GM19438 (cell line): Measurements from ENCODE around the gene GABBR2.

Experiments used
- ATAC-seq: cut with Tn5 transposase; IDR thresholded peaks from one replicate; pipeline ENCODE4 v1.9.1; 2021; ENCODE audit warnings: low read depth; ENCODE audit not compliant: unreplicated experiment

Gene GABBR2

DNA sequence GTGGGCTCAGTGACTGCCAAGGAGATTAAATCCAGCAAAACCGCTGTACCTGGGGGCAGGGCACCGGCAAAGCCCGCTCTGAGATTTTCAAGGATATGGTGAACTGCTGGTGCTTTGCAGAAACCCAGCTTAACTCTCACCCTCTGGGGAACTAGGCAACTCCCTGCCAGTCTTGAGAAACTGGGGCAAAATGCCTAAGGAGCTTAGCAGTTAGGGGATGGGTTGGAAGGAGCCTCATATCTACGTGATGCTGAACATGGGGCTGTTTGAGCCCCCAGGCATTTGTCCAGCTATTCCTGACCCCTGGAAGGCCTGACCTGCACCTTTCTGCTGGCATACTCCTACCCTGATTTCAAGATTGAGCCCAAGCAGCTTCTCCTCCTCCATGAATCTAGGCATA, 344.6 kb downstream of the GABBR2 start:
- ATAC-seq, result no peak

DNA sequence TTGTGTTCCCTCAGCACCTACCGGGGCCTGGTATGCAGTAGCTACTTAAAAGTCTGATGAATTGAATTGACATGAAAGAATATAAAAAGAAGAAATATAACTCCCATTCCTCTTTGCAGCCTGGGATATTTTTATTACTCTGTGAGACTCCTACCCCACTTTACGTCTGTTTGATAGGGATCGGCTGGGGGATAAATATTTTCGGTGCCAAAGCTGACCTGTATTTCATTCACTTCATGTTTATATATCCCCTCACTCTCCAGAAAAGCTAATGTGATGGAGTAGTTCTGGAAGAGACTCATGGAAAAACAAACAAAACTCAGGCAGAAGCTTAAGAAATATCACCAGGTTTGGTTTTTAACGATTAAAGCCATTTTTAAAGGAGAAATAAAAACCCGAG, 345.1 kb downstream of the GABBR2 start:
- ATAC-seq, result no peak

DNA sequence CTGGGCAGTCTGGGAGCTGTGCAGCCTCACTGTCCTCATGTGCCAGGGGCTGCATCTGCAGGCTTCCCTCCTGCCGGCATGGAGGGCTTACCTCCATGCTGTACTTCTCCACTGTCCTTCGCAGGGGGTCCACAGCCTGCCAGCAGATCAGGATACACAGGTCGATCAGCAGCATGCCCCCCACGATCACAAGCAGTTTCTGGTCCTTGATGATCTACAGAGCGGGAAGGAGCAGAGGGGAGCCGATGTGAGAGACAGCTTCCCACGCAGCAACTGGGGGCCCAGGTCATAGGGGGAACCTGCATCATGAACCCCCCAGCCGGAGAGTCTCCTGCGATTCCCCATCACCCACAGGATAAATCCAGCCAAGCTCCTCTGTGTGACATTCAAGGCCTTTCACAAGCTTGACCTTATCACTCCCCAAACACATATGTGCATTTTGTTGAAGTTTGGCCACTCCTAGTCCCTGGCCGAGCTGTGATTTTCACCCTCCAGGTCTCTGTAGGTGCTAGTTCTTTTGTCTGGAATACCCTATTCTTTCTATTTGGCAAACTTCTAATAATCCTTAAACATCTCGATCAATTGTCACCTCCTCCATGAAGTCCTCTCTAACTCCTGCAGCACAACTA, 346.0 kb downstream of the GABBR2 start:
- ATAC-seq, result no peak

DNA sequence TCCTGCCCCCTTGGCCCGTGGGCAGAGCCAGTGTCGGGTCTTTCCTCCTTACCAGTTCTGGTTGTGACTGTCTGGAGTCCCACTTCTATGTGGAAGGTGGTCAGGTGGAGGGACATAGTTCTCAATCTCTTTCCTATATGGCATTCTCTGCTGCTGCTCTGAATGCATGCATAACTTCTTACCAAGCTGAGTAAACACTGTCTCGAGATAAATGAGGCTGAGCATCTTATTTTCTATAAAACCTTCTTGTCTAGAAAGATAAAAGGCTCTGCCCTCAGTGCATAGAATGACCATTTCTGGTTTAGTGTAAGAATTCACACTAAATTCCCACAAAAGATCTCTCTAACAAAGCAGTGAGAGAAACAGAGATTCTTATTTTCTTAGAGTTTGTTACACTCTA, 347.1 kb downstream of the GABBR2 start:
- ATAC-seq, result no peak

DNA sequence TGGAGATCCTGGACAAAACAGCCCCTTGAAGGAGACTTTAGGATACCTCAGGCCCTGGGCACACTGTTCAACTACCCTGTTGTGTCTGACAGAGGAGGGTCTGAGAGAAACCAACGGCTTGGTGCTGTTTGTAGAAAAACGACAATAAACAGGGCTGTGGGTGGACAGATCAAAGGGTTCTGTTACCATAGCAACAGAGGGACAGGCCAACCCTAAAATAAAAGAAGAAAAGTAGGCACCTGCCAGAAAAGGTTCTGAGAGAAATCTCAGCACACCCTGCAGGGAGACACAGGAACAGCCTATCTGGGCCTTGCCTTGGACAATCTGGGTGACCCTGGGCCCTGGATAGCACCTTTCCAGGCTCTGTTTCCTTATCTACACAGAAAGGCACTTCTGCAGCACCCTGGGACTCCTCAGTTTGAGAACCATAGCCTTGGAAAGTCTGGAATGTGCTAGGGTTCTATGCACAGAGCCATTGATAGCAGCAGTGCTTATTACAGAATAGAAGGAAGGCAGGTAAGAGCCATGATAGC, 348.5 kb downstream of the GABBR2 start:
- no peak for ATAC-seq

DNA sequence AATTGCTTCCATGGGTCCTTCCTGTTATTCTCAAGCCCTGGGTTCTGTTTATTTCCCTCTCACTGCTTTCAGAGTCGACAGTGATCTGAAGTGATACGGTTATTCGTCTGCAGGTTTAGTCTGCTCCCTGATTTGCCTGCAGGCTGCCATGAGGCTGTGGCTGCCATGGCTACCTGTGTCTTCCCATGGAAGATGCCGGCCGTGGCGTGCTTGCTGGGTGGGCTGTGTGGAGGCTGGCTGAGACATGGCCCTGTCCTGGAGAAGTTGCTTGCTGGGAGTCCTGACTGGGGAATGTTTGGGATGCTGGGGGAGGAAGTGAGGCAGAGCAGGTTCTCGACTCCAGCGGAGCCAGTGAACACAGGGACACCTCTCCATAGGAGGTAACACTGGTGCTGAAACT, 349.2 kb downstream of the GABBR2 start:
- no peak for ATAC-seq

DNA sequence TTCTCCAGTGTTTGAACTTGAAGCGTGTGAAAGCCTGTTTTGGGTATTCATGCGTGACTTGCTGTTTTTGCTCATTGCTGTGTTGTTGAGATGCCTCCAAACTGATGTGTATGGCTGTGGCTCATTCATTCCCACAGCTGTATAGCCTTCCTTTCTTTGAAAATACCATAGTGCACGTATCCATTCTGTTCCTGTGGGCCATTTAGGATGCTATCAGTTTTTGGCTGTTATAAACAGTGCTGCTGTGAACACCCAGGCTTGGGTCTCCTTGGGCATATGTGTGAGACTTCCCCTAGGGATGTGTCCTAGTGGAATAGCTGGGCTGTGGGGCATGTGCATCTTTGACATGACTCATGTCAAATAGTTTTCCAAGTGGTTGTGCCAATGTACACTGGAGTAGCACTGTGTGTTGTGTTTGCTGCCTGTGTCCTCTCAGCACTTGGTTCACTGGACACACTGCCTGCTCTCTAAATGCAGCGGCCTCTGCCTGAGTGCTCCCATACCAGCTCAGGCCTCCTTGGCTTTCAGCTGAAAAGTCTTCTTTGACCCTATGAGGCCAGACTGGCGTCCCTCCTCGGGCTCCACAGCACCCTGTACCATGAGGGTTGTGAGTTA, 350.7 kb downstream of the GABBR2 start:
- no peak for ATAC-seq

DNA sequence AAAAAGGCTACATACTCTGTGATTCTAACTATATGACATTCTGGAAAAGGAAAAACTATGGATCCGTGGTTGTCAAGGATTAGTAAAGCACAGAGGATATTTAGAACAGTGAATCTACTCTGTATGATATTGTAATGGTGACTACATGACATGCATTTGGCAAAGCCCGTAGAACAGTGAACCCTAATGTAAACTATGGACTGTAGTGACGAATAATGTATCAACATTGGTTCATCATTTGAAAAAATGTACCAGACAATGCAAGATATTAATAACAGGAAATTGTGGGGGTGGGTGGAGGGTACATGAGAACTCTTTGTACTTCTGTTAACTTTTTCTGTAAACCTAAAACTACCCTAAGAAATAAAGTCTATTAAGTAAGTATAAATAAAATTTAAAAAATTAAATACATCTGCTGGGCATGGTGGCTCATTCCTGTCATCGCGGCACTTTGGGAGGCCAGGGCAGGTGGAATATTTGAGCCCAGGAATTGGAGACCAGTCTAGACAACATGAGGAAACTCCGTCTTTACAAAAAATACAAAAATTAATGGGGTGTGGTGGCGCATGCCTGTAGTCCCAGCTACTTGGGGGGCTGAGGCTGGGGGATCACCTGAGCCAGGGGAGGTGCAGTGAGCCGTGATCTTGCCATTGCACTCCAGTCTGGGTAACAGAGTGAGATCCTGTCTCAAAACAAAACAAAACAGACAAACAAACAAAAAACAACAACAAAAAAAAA, 351.6 kb downstream of the GABBR2 start:
- ATAC-seq, result no peak

DNA sequence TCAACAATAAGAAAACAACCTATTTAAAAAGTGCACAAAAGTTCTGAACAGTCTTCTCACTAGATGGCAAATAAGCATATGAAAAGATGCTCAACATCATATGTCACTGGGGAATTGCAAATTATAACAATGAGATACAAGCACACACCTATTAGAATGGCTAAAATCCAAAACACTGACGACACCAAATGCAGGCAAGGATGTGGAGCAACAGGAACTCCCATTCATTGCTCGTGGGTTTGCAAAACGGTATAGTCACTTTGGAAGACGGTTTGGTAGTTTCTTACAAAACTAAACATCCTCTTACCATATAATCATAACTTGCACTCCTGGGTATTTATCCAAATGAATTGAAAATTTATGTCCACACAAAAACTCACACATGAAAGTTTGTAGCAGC, 352.4 kb downstream of the GABBR2 start:
- no peak for ATAC-seq

DNA sequence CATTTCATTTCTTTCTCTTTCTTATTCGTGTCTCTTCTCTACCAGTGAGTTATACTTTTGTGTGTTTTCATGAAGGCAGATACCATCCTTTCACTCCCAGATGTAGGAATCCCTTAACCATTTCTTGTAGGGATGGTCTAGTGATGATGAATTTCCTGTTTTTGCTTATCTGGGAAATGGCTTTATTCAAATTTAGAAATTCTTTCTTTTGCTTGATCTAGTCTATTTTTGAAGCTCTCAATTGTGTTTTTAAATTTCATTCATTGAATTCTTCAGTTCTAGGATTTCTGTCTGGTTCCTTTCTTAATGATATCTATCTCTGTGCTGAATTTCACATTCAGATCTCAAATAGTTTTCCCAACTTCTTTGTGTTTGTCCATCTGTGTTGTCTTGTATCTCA, 357.4 kb downstream of the GABBR2 start:
- ATAC-seq, result no peak

DNA sequence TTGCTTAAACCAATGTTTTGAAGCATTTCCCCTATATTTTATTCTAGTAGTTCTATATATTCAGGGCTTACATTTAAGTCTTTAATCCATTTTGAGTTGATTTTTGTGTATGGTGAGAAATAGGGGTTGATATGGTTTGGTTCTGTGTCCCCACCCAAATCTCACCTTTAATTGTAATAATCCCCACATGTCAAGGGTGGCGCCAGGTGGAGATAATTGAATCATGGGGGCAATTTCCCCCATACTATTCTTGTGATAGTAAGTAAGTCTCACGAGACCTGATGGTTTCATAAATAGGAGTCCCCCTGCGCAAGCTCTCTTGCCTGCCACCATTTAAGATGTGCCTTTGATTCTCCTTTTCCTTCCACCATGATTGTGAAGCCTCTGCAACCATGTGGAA, 361.1 kb downstream of the GABBR2 start:
- ATAC-seq, result no peak

DNA sequence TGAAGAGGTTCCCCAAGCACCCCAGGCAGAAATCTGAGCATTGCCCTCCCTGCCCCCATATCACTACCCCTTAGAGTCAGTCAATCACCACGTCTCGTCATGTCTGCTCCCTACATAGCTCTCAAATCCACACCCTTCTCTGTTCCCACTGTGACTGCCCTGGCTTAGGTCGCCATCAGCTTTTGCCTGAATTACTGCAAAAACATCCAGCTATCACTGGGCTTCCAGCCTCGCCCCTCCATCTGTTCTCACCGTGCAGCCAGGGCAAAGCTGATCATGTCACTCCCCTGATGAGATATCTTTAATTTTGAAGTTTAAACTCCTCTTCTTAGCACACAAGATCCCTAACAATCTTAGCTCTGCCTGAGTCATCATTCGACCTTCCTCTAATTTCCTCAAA, 363.7 kb downstream of the GABBR2 start:
- no peak for ATAC-seq

DNA sequence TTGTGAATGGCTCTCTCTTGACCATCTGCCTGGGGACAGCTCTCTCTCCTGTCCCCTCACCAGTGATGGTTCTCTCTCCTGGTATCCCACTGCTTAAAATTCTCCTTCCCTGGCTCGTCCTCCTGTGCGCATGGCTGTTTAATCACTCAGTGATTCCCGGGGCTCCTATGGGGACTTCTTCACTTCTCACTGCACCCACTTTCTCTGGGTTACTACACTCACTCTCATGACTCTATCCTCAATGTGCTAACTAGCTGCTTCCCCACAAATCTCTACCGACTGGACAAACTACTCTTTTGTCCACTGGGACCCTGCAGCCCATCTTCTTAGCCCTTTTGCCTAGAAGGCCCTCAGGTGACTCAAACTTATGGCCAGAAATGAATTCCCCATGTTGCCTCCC, 364.2 kb downstream of the GABBR2 start:
- no peak for ATAC-seq

DNA sequence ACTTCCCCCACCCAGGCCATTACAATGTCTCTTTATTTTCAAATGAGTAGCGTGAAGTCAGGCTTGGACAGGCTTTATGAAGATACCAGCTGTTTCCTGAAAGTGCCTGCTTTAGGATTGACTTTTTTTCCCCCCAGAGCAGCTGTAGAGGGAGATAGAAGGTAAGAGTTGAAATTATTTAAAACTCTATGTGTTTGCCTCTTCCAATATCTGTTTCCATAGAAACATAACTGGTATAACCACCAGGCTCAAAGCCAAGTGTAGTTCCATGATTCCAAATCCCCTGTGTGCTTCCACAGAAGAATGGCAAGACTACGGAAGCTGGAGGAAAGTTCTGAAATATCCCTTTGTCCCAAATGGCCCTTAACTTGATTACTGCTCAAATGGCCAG, 365.9 kb downstream of the GABBR2 start:
- ATAC-seq, result no peak

DNA sequence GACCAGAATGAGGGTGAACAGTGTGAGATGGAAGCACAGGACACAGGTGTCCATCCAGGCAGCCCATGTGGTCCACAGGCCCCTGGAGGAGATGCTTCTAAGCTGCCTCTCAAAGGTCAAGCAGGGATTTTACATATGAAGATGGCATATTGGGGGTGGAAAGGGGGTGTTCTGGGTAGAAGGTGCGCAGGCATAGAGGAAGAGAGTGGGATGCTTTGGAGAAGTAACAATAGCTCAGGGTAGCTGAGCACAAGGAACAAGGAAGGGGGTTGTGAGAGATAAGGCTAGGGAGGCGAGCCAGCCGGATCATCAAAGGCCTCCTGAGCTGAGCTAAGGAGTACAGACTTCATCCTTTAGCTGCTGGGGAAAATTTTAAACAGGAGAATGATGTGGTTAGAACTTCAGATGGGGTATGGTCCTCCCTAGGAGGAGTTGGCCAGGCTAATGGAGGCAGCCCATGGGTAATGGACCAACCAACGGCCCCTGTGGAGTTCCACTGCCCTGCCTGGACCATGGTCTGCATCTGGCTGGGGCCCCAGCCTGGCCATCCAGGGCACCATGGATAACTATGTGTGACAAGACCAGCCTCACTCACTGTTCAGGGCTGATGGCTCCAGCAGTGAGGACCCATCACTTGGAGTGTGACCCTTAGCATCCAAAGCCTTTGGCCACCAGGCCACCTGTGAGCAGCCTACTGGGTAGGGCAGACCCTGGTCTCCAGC, 366.5 kb downstream of the GABBR2 start:
- no peak for ATAC-seq

DNA sequence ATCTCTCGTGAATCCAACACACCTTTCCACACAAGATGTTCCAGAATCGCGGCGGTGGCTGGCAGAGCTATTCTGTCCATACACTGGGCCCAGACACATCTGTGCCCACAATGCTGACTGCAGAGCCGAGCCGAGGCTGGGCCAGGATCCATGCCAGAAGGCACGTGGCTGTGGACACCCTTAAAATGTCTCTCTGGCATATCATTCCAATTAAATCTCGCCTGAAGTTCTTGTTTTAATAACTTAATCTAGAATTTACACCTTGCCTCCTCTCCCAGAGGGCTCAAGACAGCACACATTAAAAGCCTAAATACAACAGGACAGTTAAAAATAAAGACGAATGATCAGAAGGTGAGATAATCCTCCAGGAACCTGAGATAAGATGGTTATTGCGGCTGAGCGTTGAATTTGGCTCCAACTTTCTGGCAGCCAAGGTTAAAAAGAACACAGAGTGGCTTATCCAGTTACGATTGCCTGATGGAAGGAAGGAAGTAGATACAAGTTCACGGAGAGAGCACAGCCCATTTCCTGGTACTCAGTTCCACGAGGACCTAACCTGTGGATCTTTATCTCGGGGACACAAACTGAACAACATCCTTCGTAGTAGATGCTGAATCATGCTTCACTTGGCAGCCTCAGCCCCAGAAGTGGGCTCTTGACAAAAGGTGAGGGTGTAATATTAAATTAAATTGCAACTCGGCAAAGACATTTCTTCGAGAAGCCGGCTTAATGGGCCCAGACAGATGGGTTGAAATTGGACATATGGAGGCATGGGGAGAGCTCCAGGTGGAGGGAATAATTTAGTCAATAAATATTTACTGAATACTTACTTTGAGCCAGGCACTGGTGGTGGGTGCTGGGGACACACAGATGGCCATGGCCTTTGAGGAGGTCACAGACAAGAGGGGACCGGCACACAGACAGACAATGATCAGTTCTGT, 367.3 kb downstream of the GABBR2 start:
- ATAC-seq, result no peak

DNA sequence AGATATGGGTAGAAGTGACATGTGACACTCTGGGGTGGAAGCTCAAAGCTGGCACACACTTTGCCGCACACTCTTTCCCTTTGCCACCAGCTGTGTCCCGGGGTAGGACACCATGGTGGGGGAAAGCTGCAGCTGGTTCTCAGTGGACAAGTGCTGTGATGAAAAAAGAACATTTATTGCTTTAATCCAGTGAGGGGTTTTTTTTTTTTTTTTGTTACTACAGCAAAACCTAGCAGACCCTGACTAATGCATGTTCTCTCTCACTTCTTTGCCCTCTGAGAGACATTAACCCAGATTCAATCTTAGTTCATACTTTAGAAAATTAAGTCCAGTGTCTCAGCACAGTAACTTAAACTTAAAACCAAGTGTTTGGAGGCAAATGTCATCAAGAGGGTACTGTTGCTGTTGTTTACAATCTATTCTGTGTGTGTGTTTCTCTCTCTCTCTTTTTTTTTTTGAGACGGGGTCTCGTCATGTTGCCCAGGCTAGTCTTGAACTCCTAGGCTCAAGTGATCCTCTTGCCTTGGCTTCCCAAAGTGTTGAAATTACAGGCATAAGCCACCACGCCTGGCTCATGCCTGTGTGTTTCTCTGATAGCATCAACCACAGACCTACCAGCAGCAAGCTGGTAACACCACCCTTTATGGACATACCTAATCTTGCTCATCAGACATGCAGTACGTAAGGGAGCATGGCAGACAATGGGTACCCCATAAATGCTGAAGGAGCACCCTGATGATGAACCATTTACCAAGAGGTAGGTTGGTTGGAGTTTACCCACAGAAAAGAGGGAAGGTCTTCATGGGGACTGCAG, 368.5 kb downstream of the GABBR2 start:
- no peak for ATAC-seq

DNA sequence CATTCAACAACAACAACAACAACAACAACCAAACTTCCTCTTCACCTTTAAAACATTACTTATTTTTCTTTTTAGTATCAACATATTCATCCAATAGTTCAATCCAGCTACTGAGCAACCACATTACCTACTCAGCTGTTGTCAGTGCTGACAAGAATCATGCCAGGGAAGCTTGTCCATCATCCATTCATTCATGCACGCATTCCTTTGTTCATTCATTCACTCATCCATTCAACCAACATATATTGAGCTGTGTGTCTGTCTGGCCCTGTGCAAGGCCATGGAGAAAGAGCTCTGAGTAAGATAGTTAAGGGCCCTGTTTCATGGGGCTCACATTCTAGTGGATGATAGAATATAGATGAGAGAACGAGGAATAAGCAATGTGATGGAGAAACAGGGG, 373.1 kb downstream of the GABBR2 start:
- no peak for ATAC-seq

DNA sequence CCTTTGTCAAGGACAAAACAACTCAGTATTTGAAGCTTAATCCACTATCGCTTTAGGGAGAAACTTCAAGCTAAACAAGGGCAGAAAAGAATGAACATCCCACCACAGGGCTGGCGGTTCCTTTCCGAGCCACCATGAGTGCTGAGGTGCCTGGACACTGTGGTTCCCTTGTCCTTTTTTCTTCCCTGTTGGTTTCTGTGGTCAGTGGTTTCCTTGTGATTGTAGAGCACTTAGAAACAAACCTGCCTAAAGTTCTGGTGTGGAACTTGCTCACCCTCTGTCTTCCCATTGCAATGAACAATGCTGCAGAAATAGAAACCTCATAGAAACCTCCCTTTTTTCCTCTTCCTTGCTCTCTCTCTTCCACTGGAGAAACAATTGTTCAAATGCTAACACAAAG, 373.9 kb downstream of the GABBR2 start:
- no peak for ATAC-seq
